SK-N-SH (cell line): Measurements from ENCODE around the gene GATAD2A. TPM values are rescaled to one million over a fixed set of nuclear protein-coding genes. Genes with fewer than 3 reads are reported as not detected.

Experiments used
- CTCF ChIA-PET: fragments of 300-600, 350-600 bp; formaldehyde crosslinking; extraction: SDS; loops from one replicate; lab custom pipeline; 2021; lab: Yijun Ruan, JAX
- POLR2A ChIA-PET: fragments of 350-600 bp; sonication (Branson Sonifier 250); formaldehyde crosslinking; extraction: SDS; loops from one replicate; lab custom pipeline; 2020; ENCODE audit warnings: antibody characterized with exemption, inconsistent platforms; lab: Yijun Ruan, JAX
- DNase-seq: peaks from one replicate; pipeline ENCODE4 v3.0.0; 2012
- H2AFZ ChIP-seq: fragments of 200-600 bp; sonication (generic); 2 replicates; pipeline ENCODE4 v1.8.1; 2016; ENCODE audit warnings: antibody characterized with exemption, mild to moderate bottlenecking, low read depth
- H3F3A ChIP-seq: fragments of 200-600 bp; sonication (generic); replicated peaks from 2 replicates; pipeline ENCODE3; 2016; ENCODE audit warnings: antibody characterized with exemption, mild to moderate bottlenecking; ENCODE audit not compliant: insufficient read depth
- H3K27ac ChIP-seq, 2 experiments: fragments of 200-500 bp in 1 of 2; fragments of 200-600 bp in 1 of 2; sonication (Bioruptor generic) in 1 of 2; sonication (generic), shearing (Covaris generic) in 1 of 2; 2 replicates each; pipeline versions ENCODE4 v1.5.1 to v1.6.1; 2014 to 2016; ENCODE audit warnings: low read depth in 2 of 2, inconsistent platforms in 1 of 2, low read length in 1 of 2, mild to moderate bottlenecking in 1 of 2, mixed read lengths in 1 of 2
- H3K27me3 ChIP-seq: fragments of 200-600 bp; sonication (generic), shearing (Covaris generic); 2 replicates; pipeline ENCODE4 v1.6.1; 2016; ENCODE audit warnings: mixed run types; ENCODE audit not compliant: insufficient read depth
- H3K36me3 ChIP-seq, 2 experiments: fragments of 200-500 bp in 1 of 2; fragments of 200-600 bp in 1 of 2; sonication (Bioruptor generic) in 1 of 2; sonication (generic) in 1 of 2; replicated peaks in 1 of 2; 2 replicates each; pipeline versions ENCODE3 to v1.5.1; 2014 to 2016; ENCODE audit warnings: low read length in 1 of 2, mild to moderate bottlenecking in 1 of 2; ENCODE audit not compliant: insufficient read depth in 2 of 2, control insufficient read depth in 1 of 2
- H3K4me1 ChIP-seq, 2 experiments: fragments of 200-500 bp in 1 of 2; fragments of 200-600 bp in 1 of 2; sonication (Bioruptor generic) in 1 of 2; sonication (generic), shearing (Covaris generic) in 1 of 2; 2 replicates each; pipeline versions ENCODE4 v1.5.1 to v1.6.1; 2014 to 2016; ENCODE audit warnings: low read depth in 1 of 2, low read length in 1 of 2, mixed run types in 1 of 2; ENCODE audit not compliant: insufficient read depth in 2 of 2, control insufficient read depth in 1 of 2
- H3K4me2 ChIP-seq: fragments of 200-600 bp; sonication (generic), shearing (Covaris generic); 2 replicates; pipeline ENCODE4 v1.6.1; 2017; ENCODE audit warnings: mixed run types
- H3K4me3 ChIP-seq, 2 experiments: fragments of 200-500 bp in 1 of 2; fragments of 200-600 bp in 1 of 2; sonication (Bioruptor generic) in 1 of 2; sonication (generic), shearing (Covaris generic) in 1 of 2; 2 replicates each; pipeline versions ENCODE4 v1.5.1 to v1.8.1; 2014 to 2016; ENCODE audit warnings: low read depth in 2 of 2, inconsistent platforms in 1 of 2, low read length in 1 of 2, mild to moderate bottlenecking in 1 of 2, mixed read lengths in 1 of 2, moderate library complexity in 1 of 2
- H3K79me2 ChIP-seq: fragments of 200-600 bp; sonication (generic); 2 replicates; pipeline ENCODE4 v1.8.1; 2017; ENCODE audit warnings: mild to moderate bottlenecking; ENCODE audit not compliant: insufficient read depth
- H3K9ac ChIP-seq: fragments of 200-600 bp; sonication (generic); 2 replicates; pipeline ENCODE4 v1.6.1; 2017; ENCODE audit warnings: mixed run types
- H3K9me2 ChIP-seq: fragments of 200-600 bp; sonication (generic); 2 replicates; pipeline ENCODE4 v1.6.1; 2017; ENCODE audit warnings: mixed run types
- H3K9me3 ChIP-seq: fragments of 200-600 bp; sonication (generic); 2 replicates; pipeline ENCODE4 v1.6.1; 2017; ENCODE audit warnings: mixed run types, mild to moderate bottlenecking, moderate library complexity
- H4K20me1 ChIP-seq: fragments of 200-600 bp; sonication (generic); 2 replicates; pipeline ENCODE4 v1.6.1; 2017; ENCODE audit warnings: mild to moderate bottlenecking, mixed run types; ENCODE audit not compliant: insufficient read depth
- ELF1 ChIP-seq: IDR thresholded peaks from 2 replicates; pipeline ENCODE4 v1.4.0; 2012
- FOXJ3 ChIP-seq: sonication (generic); formaldehyde crosslinking; IDR thresholded peaks from 2 replicates; pipeline ENCODE4 v1.5.1; 2020; ENCODE audit warnings: mild to moderate bottlenecking, missing genetic modification reagents
- GABPA ChIP-seq: IDR thresholded peaks from 2 replicates; pipeline ENCODE4 v1.4.0; 2012; ENCODE audit warnings: low read depth, mild to moderate bottlenecking
- GATA2 ChIP-seq: sonication (generic); formaldehyde crosslinking; IDR thresholded peaks from 2 replicates; pipeline ENCODE4 v1.5.0; 2020; ENCODE audit warnings: mild to moderate bottlenecking, missing genetic modification reagents
- MXI1 ChIP-seq: IDR thresholded peaks from 2 replicates; pipeline ENCODE4 v1.6.1; 2012; ENCODE audit warnings: mild to moderate bottlenecking, low read depth, low read length, improper control_type of control experiment
- RCOR1 ChIP-seq: fragments of 150-350 bp; IDR thresholded peaks from 2 replicates; pipeline ENCODE4 v1.6.1; 2017; ENCODE audit warnings: antibody characterized with exemption, low read length
- RFX5 ChIP-seq: IDR thresholded peaks from 2 replicates; pipeline ENCODE4 v1.6.1; 2012; ENCODE audit warnings: mild to moderate bottlenecking, improper control_type of control experiment, low read length
- SIN3A ChIP-seq: IDR thresholded peaks from 2 replicates; pipeline ENCODE4 v1.6.1; 2012; ENCODE audit warnings: low read depth, mild to moderate bottlenecking, low read length, moderate library complexity, borderline replicate concordance
- TAF1 ChIP-seq: IDR thresholded peaks from 2 replicates; pipeline ENCODE4 v1.6.1; 2012; ENCODE audit warnings: low read depth, mild to moderate bottlenecking, low read length, moderate library complexity, borderline replicate concordance
- WGBS: methylation state at CpG from one replicate; pipeline ENCODE4 v1.1.6; 2017; ENCODE audit warnings: low lambda C conversion rate; 5-methylcytosine and 5-hydroxymethylcytosine counted together
- polyA plus RNA-seq, 3 experiments: library from polyadenylated mRNA; depleted of rRNA; stranded (reverse); fragments of >200 nt; gene quantifications; 2 replicates each; pipeline ENCODE4 v1.2.3, GENCODE V29; 2012
- TF ChIP-seq, protein P1 (sequence below): fragments of 200-600 bp; sonication (generic); IDR thresholded peaks from 2 replicates; pipeline ENCODE4 v1.6.1; 2017; ENCODE audit warnings: antibody characterized with exemption, mild to moderate bottlenecking, moderate library complexity

Gene GATAD2A
- polyA plus RNA-seq, 1 of the 3 experiments (the other 2 are of a cell fraction) = 36.6 TPM

DNA sequence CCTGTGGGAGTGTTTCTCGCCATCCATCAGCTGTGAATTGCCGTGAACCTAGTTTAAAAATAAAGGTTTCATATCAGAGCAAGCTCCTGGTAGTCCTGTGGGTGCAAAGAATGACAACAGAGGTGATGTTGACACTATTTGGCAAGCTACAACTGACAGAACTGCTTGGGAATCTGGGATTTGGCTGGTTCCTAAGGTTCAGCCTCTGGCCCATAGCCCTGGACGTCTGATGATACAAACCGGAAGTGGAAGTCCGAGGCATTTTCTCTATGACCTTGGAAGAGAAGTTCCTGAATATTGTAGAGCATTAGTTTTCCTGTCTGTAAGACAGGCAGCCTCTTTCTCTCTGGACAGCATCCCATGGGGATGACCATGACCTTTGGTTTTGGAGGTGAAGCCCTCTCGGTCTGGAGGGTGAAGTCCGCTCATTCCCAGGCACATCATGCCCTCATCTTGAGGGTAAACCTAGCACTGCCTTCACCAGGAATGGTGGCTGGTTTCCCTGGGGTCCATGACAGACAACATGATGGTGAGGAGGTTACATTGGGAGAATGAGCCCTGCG is 29.1 kb downstream of the GATAD2A start:
- Histone ChIP-seq H3K36me3 (no peaks in the 10 kb centered on the region), H4K20me1 (peaks cover 96% of the 10 kb centered on the region), H3K4me2 (no peak overlapping the region), H3K27me3 (no peaks in the 10 kb centered on the region), H3K27ac (no peak overlapping the region), H3F3A (peaks cover 3% of the 10 kb centered on the region), H3K9ac (no peak overlapping the region), H3K4me1 (no peaks in the 10 kb centered on the region; a peak in 1 of 4 replicates)
- CTCF ChIA-PET = interaction anchor here (0.7 kb wide), 1 partner anchor 18 kb away, joined by 4 read pairs; no protein-coding TSS in a partner anchor
- WGBS = 99% methylated on average over 7 of the region's 8 CpGs
- TF ChIP-seq TAF1 (no peak), RFX5 (no peak), ELF1 (no peak), GABPA (no peak)
- TF ChIP-seq, all 33 proteins: peak for 0
- no peaks in the 10 kb centered on the region for H3K9me2 ChIP-seq
- H3K4me3 ChIP-seq = no peak overlapping the region
- POLR2A ChIA-PET = interaction anchor here (1.4 kb wide), 1 partner anchor 29 kb away, joined by 7 read pairs; the partner anchor contains the start of gene GATAD2A
- H3K9me3 ChIP-seq = no peaks in the 10 kb centered on the region
- H3K79me2 ChIP-seq = peaks cover 100% of the 10 kb centered on the region
- H2AFZ ChIP-seq = no peak overlapping the region
- DNase-seq = no peak

DNA sequence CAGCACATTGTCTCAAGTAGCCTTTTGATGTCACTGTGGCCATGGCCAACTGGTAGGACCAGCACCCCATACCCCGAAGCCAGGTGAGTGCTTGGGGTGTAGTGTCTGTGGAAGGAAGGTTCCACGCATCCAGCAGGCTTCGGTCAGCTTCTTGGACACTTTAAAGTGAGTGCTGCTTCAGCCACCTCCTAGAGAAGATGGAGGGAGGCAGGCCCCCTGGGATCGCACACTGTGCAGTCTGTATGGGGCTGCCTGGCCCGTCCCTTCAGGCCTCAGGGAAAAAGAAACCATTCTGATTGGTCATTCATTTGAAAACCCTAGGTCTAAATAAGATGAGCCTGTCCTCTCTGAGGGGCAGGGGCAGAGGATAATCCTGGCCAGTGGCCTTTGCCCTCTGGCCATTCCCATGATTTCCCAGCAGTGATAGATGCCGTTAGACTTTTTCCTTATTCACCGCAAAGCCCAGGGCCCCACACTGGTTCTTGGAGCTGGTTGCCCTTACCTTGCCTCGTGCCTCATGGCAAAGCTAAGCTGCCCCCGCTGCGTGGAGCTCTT is 30.7 kb downstream of the GATAD2A start:
- DNase-seq = peak; percentile 9
- CTCF ChIA-PET = interaction anchor here (1.0 kb wide), 1 partner anchor 93 kb away, joined by 3 read pairs; no protein-coding TSS in a partner anchor
- H3F3A ChIP-seq = peaks cover 8% of the 10 kb centered on the region
- H3K36me3 ChIP-seq = no peaks in the 10 kb centered on the region
- no peak overlapping the region for H3K27ac ChIP-seq
- H2AFZ ChIP-seq = no peak overlapping the region
- H3K4me3 ChIP-seq = no peak overlapping the region
- H3K9me3 ChIP-seq = no peaks in the 10 kb centered on the region
- peaks cover 87% of the 10 kb centered on the region for H4K20me1 ChIP-seq
- WGBS = 97% methylated on average over 10 of the region's 10 CpGs
- TF ChIP-seq RCOR1 = no peak
- TF ChIP-seq, protein P1, sequence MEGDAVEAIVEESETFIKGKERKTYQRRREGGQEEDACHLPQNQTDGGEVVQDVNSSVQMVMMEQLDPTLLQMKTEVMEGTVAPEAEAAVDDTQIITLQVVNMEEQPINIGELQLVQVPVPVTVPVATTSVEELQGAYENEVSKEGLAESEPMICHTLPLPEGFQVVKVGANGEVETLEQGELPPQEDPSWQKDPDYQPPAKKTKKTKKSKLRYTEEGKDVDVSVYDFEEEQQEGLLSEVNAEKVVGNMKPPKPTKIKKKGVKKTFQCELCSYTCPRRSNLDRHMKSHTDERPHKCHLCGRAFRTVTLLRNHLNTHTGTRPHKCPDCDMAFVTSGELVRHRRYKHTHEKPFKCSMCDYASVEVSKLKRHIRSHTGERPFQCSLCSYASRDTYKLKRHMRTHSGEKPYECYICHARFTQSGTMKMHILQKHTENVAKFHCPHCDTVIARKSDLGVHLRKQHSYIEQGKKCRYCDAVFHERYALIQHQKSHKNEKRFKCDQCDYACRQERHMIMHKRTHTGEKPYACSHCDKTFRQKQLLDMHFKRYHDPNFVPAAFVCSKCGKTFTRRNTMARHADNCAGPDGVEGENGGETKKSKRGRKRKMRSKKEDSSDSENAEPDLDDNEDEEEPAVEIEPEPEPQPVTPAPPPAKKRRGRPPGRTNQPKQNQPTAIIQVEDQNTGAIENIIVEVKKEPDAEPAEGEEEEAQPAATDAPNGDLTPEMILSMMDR = no peak
- TF ChIP-seq SIN3A = no peak
- no peak for TF ChIP-seq MXI1
- no peak for TF ChIP-seq GATA2 (CRISPR knock-in tag)
- no peak for TF ChIP-seq FOXJ3 (CRISPR knock-in tag)
- no peaks in the 10 kb centered on the region for H3K9me2 ChIP-seq
- no peak overlapping the region for H3K4me2 ChIP-seq
- H3K27me3 ChIP-seq = no peaks in the 10 kb centered on the region
- H3K79me2 ChIP-seq = peaks cover 95% of the 10 kb centered on the region
- H3K4me1 ChIP-seq = no peaks in the 10 kb centered on the region; a peak in 1 of 4 replicates
- H3K9ac ChIP-seq = no peak overlapping the region
- POLR2A ChIA-PET = no interaction called here
